Measurements from ENCODE around the gene PLCH1. TPM values are rescaled to one million over a fixed set of nuclear protein-coding genes. Genes with fewer than 3 reads are reported as not detected.

The PLCH1 gene
- total RNA-seq, 1 donor = 0.36 TPM

GRCh38 chr3:155372281-155372680 is 372.6 kb downstream of the PLCH1 start:
- no peak for DNase-seq (ENCODE audit: insufficient read length, low spot score, missing footprints)
- H3K36me3 ChIP-seq (ENCODE audit: insufficient read depth, low read length) = no peaks in the 10 kb centered on the region
- no peak overlapping the region for H3K4me3 ChIP-seq (ENCODE audit: insufficient read depth, low read length)

DNA sequence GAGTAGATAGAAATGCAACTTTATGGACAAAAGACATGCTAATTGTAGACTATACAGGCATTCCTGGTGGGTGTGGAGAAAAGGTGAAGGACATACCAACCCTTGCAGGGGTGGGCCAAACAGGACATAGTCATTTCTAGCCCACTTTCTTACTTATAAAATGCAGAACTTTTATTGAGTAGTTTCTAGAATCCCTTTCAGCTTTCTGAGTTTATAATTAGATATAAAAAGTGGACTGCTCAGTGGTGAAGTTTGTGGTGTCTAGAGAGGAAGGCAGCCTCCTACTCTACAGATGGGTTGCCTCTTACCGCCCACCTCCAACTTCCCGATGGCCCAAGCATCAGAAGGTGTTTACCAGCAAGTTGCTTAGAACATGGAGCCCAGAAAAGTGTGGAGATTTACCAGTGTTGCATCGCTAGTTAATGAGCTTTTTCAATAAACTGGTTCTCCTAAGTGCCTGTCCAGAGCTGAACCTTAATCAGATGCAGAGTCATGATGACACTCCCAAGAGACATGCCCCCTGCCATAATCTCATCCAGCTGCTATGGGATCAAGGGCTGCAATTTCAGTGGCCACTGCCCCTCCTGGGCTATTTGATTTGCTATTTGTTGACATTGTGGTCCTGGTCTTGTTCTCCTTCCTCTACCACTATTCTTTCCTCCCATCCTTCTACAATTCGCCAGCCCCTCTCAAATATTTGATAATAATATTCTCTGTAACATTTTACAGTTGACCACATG is 373.9 kb downstream of the PLCH1 start:
- H3K4me3 ChIP-seq (ENCODE audit: insufficient read depth, low read length) = no peak overlapping the region
- H3K9me3 ChIP-seq (ENCODE audit: low read depth, low read length) = no peaks in the 10 kb centered on the region
- no peaks in the 10 kb centered on the region for H3K79me2 ChIP-seq (ENCODE audit: insufficient read depth, low read length)
- no peak for DNase-seq (ENCODE audit: insufficient read length, low spot score, missing footprints)
- no peaks in the 10 kb centered on the region for H3K36me3 ChIP-seq (ENCODE audit: insufficient read depth, low read length)
- H2AFZ ChIP-seq (ENCODE audit: low read length) = no peak overlapping the region
- TF ChIP-seq, protein P1, sequence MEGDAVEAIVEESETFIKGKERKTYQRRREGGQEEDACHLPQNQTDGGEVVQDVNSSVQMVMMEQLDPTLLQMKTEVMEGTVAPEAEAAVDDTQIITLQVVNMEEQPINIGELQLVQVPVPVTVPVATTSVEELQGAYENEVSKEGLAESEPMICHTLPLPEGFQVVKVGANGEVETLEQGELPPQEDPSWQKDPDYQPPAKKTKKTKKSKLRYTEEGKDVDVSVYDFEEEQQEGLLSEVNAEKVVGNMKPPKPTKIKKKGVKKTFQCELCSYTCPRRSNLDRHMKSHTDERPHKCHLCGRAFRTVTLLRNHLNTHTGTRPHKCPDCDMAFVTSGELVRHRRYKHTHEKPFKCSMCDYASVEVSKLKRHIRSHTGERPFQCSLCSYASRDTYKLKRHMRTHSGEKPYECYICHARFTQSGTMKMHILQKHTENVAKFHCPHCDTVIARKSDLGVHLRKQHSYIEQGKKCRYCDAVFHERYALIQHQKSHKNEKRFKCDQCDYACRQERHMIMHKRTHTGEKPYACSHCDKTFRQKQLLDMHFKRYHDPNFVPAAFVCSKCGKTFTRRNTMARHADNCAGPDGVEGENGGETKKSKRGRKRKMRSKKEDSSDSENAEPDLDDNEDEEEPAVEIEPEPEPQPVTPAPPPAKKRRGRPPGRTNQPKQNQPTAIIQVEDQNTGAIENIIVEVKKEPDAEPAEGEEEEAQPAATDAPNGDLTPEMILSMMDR (IDR thresholded peaks at IDR 0.05; ENCODE audit: extremely low read depth, low read depth, low read length) = no peak
- no peaks in the 10 kb centered on the region for H4K20me1 ChIP-seq (ENCODE audit: insufficient read depth, low read length)
- peaks cover 4% of the 10 kb centered on the region for H3K27me3 ChIP-seq (ENCODE audit: insufficient read depth, low read length)
- no peak overlapping the region for H3K4me2 ChIP-seq (ENCODE audit: insufficient read depth, low read length)
- no peaks in the 10 kb centered on the region for H3K4me1 ChIP-seq (ENCODE audit: insufficient read depth, low read length)
- no peak overlapping the region for H3K27ac ChIP-seq (ENCODE audit: low read depth, low read length)

More at GRCh38 chr3:155372281-155372680, 372.6 kb downstream of the PLCH1 start:
- Histone ChIP-seq H3K27ac (ENCODE audit: low read depth, low read length) (no peak overlapping the region), H3K9me3 (ENCODE audit: low read depth, low read length) (no peaks in the 10 kb centered on the region), H3K4me2 (ENCODE audit: insufficient read depth, low read length) (no peak overlapping the region), H3K27me3 (ENCODE audit: insufficient read depth, low read length) (peaks cover 4% of the 10 kb centered on the region), H4K20me1 (ENCODE audit: insufficient read depth, low read length) (no peaks in the 10 kb centered on the region), H3K4me1 (ENCODE audit: insufficient read depth, low read length) (no peaks in the 10 kb centered on the region), H2AFZ (ENCODE audit: low read length) (no peak overlapping the region), H3K79me2 (ENCODE audit: insufficient read depth, low read length) (no peaks in the 10 kb centered on the region)
- TF ChIP-seq, protein P1 (IDR thresholded peaks at IDR 0.05; ENCODE audit: extremely low read depth, low read depth, low read length) = no peak

- no peak overlapping the region for H3K4me2 ChIP-seq (ENCODE audit: insufficient read depth, low read length)
- no peak overlapping the region for H2AFZ ChIP-seq (ENCODE audit: low read length)
- H4K20me1 ChIP-seq (ENCODE audit: insufficient read depth, low read length) = no peaks in the 10 kb centered on the region
- no peaks in the 10 kb centered on the region for H3K36me3 ChIP-seq (ENCODE audit: insufficient read depth, low read length)
- no peak overlapping the region for H3K4me3 ChIP-seq (ENCODE audit: insufficient read depth, low read length)
- TF ChIP-seq, protein P1 (IDR thresholded peaks at IDR 0.05; ENCODE audit: extremely low read depth, low read depth, low read length) = no peak
- no peaks in the 10 kb centered on the region for H3K4me1 ChIP-seq (ENCODE audit: insufficient read depth, low read length)
- H3K27ac ChIP-seq (ENCODE audit: low read depth, low read length) = no peak overlapping the region
- H3K27me3 ChIP-seq (ENCODE audit: insufficient read depth, low read length) = peaks cover 4% of the 10 kb centered on the region
- no peak for DNase-seq (ENCODE audit: insufficient read length, low spot score, missing footprints)
- H3K79me2 ChIP-seq (ENCODE audit: insufficient read depth, low read length) = no peaks in the 10 kb centered on the region
- H3K9me3 ChIP-seq (ENCODE audit: low read depth, low read length) = no peaks in the 10 kb centered on the region
These were observed 374.7 kb downstream of the PLCH1 start for GRCh38 chr3:155370198-155370597.

GRCh38 chr3:155369735-155370134 is 375.1 kb downstream of the PLCH1 start:
- no peaks in the 10 kb centered on the region for H3K9me3 ChIP-seq (ENCODE audit: low read depth, low read length)
- H4K20me1 ChIP-seq (ENCODE audit: insufficient read depth, low read length) = no peaks in the 10 kb centered on the region
- no peak overlapping the region for H2AFZ ChIP-seq (ENCODE audit: low read length)
- H3K27me3 ChIP-seq (ENCODE audit: insufficient read depth, low read length) = peaks cover 4% of the 10 kb centered on the region
- no peaks in the 10 kb centered on the region for H3K4me1 ChIP-seq (ENCODE audit: insufficient read depth, low read length)
- H3K4me2 ChIP-seq (ENCODE audit: insufficient read depth, low read length) = no peak overlapping the region
- no peak overlapping the region for H3K27ac ChIP-seq (ENCODE audit: low read depth, low read length)
- H3K79me2 ChIP-seq (ENCODE audit: insufficient read depth, low read length) = no peaks in the 10 kb centered on the region
- DNase-seq (ENCODE audit: insufficient read length, low spot score, missing footprints) = no peak
- TF ChIP-seq, protein P1 (IDR thresholded peaks at IDR 0.05; ENCODE audit: extremely low read depth, low read depth, low read length) = no peak
- no peaks in the 10 kb centered on the region for H3K36me3 ChIP-seq (ENCODE audit: insufficient read depth, low read length)
- H3K4me3 ChIP-seq (ENCODE audit: insufficient read depth, low read length) = no peak overlapping the region
